ENCODE measurements around the gene DAND5.

DAND5 gene

DNA sequence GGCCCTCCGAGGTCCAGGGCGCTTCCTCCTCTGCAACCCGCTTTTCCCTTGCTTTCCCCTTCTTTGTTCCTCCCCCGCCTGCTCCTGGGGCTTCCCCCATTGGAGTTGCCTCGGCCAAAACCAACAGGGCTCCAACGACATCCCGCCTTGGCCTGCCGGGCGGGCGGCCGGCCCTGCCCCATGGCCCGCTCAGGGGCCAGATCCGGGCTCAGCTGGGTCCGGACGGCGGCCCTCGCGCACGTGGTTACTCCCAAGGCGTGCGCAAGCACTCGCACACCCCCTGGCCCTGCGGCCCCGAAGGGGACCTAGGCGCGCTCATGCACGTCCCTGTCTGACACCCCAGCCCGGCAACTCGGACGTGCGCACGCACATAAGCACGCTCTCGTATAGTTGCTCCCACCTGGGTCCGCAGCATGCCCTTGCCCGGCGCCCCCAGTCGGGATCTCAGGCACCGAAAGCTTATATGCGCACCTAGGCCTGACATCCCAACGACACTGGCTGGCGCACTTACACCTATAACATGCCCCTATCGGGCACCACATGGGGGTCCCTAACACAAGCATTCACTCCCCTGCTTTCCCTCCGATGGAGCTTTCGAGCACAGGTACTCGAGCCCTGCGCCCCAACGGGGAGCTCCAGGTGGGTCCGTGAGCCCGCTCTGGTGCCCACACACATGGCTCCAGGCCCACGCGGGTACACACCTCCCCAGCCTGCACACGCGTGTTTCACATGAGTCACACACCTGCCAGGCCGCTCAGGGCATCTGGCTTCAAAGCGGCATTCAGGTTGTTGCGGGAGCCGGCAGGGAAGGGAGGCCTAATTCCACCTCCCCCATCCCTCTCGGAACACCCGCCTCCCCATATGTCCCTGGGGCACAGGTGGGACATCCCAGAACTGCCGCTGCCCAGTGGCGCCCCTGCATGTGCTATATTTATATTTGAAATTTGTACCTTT lies 40.9 kb downstream of the DAND5 start:
- in situ Hi-C loops (cut with MboI; ENCODE audit: low sequenced_read_pairs, unreplicated experiment): no loop called here
- TF ChIP-seq, protein P1, sequence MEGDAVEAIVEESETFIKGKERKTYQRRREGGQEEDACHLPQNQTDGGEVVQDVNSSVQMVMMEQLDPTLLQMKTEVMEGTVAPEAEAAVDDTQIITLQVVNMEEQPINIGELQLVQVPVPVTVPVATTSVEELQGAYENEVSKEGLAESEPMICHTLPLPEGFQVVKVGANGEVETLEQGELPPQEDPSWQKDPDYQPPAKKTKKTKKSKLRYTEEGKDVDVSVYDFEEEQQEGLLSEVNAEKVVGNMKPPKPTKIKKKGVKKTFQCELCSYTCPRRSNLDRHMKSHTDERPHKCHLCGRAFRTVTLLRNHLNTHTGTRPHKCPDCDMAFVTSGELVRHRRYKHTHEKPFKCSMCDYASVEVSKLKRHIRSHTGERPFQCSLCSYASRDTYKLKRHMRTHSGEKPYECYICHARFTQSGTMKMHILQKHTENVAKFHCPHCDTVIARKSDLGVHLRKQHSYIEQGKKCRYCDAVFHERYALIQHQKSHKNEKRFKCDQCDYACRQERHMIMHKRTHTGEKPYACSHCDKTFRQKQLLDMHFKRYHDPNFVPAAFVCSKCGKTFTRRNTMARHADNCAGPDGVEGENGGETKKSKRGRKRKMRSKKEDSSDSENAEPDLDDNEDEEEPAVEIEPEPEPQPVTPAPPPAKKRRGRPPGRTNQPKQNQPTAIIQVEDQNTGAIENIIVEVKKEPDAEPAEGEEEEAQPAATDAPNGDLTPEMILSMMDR (IDR thresholded peaks at IDR 0.05; ENCODE audit: borderline replicate concordance, control extremely low read depth, extremely low read depth, insufficient read depth, missing control alignments): no peak
- DNase-seq (ENCODE audit: low spot score): no peak

DNA sequence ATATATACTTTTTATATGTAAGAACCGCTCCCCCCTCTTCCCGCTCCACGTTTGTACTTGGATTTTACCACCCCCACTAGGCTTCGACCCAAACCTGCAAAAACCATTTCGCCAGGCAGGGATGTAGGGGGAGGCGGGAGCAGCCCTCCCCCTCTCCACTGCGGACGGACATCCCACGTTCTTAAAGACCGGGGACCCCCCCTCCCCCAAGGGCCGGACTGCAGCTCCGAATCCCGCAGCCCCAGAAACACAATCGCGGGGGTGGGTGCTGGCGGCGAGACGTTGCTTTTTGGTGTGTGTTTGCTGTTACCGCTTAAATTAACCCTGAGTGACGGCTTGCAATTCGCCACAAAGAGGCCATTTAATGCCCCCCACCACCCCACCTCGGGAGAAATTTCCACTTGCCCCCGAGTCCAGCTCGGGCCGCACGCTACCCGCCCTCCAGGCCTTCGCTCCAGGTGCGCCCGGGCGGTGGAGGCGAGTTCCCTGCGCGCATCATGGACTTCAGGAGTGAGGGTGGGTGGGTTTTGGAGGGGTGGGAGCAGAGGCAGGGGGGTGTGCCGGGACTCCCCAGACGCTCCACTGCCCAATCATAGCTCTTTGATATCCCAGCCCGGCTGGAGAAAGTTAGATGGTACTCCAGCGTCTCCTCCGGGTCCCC lies 41.7 kb downstream of the DAND5 start:
- TF ChIP-seq, protein P1 (IDR thresholded peaks at IDR 0.05; ENCODE audit: borderline replicate concordance, control extremely low read depth, extremely low read depth, insufficient read depth, missing control alignments): no peak
- in situ Hi-C loops (cut with MboI; ENCODE audit: low sequenced_read_pairs, unreplicated experiment): no loop called here

DNA sequence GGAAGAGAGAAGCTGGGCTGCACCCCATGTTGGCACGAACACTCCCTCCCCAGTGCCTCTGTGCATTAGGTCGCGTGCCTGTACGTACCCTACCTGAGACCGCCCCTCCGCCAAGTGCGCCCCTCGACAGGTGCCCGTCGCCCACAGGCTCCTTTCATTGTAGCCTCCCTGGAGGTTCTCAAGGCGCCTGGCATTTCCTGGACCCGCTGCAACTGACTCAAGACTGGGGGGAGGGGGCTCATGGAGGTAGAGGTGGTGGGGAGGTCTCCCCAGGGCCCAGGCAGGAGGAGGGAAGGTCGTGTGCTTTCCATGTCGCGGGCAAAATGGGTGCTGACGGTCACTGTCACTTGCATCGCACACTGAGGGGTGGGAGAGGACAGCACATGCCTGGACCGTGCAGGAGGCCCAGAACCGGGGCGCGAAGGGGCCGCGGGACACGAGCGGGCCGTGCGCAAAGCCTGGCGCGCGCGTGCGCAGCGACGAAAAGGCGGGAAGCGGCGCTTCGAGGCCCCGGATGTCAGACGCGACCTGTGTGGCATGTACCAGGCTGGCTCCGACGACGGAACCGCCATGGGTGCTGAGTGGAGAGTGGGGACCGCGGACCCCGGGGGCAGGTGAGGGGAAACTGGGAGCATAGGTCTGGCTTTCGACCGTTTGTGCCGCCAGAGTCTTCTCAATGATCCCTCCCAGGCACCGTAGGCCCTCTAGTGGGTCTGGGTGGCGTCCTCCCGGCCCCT lies 42.4 kb downstream of the DAND5 start:
- no peak for DNase-seq (ENCODE audit: low spot score)
- in situ Hi-C loops (cut with MboI; ENCODE audit: low sequenced_read_pairs, unreplicated experiment): no loop called here
- TF ChIP-seq, protein P1 (IDR thresholded peaks at IDR 0.05; ENCODE audit: borderline replicate concordance, control extremely low read depth, extremely low read depth, insufficient read depth, missing control alignments): no peak

More for the DNA sequence above, 41.7 kb downstream of the DAND5 start:
- DNase-seq (ENCODE audit: low spot score): no peak

DNA sequence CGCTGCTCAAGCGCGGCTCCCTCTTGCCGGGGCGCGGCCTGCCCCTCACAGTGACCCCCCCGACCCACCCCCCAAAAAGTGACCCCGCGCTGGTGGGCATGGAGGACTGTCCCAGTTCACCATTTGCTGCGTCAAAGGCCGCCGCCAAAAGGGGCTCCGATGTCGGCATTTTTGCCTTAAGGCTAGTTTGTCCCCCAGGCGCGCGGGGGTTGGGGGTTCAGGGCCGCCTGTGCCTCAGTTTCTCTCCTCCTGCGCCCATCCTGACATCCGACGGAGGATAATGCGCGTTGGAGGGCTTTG lies 43.0 kb downstream of the DAND5 start:
- TF ChIP-seq, protein P1 (IDR thresholded peaks at IDR 0.05; ENCODE audit: borderline replicate concordance, control extremely low read depth, extremely low read depth, insufficient read depth, missing control alignments): no peak
- in situ Hi-C loops (cut with MboI; ENCODE audit: low sequenced_read_pairs, unreplicated experiment): no loop called here
- no peak for DNase-seq (ENCODE audit: low spot score)

DNA sequence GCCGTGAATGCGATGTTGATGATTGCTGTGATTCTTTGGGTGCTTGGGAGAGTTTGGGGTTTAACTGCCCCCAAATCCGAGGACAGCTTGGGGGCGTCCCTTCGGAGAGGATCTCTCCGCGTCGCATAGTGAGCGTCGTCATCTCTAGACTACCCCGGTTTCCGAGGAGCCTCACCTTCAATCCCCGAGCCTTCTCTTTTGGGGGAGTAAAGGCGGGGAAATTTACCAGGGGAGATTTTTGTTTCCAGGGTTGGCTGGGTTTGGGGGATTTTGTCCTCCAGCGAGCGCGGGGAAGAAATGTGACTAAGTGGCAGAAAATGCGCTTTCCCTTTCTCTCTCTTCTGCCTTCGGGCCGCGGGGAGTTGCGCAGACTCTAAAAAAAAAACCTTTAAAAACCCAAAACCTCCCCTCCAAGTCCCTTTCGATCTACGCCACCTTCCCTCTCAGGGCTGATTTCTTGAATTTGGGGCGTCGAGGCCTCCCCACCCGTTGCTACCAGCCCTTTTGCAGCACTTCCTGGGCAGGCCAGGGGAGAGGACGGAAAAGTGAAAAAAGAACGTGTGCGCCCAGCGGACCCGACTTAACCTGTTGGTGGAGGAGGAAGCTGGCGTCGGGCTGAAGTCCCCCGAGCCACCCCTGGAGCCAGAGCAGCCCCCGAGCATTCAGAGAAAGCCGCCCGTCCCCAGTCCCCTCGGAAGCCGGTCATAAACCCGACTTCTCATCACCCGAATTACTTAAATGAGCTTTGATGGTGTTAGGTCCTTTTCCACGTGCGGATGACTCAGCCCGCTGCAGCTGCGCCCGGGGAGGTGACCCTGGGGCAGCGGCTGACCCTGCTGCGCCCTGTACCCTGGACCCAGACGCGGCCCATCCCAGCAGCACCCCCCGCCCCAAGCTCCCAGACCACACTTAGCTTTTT lies 43.6 kb downstream of the DAND5 start:
- TF ChIP-seq, protein P1 (IDR thresholded peaks at IDR 0.05; ENCODE audit: borderline replicate concordance, control extremely low read depth, extremely low read depth, insufficient read depth, missing control alignments): no peak

More for the DNA sequence above, 43.6 kb downstream of the DAND5 start:
- in situ Hi-C loops (cut with MboI; ENCODE audit: low sequenced_read_pairs, unreplicated experiment): no loop called here
- DNase-seq (ENCODE audit: low spot score): peak; percentile 76

Measured in GM13976 (cell line).